Hindlimb muscle (tissue), 1 donor: Measurements from ENCODE around the gene SIRT1. TPM values are rescaled to one million over a fixed set of nuclear protein-coding genes. Genes with fewer than 3 reads are reported as not detected.
"Not testable (repeated sequence)": the region's sequence is repeated elsewhere in the genome, so short reads cannot be mapped to it uniquely, and the experiment has no call there.

ENCODE experiments used
- DNase-seq: peaks from one replicate; pipeline ENCODE4 v3.0.0-alpha.2; 2013
- polyA plus RNA-seq: library from polyadenylated mRNA; unstranded; fragments of 120-200 nt; gene quantifications from one replicate; pipeline ENCODE4 v1.2.1, GENCODE V29; 2013; ENCODE audit not compliant: insufficient read length

SIRT1 gene
- polyA plus RNA-seq, 1 donor, result 20.1 TPM

- DNase-seq, result not testable (repeated sequence)
These were observed 81.6 kb downstream of the SIRT1 start for GRCh38 chr10:67966035-67966434.

Other genes starting within 250 kb of the SIRT1 start
- gene CTNNA3, start 188.5 kb upstream of the SIRT1 start, polyA plus RNA-seq, result 7.5 TPM
- gene DNAJC12, start 46.5 kb upstream of the SIRT1 start, polyA plus RNA-seq, result 7.1 TPM
- 31.9 TPM for gene HERC4, start 190.6 kb downstream of the SIRT1 start, polyA plus RNA-seq
- gene MYPN, start 224.8 kb downstream of the SIRT1 start, polyA plus RNA-seq, result 110 TPM